GM23338 (cell line): ENCODE measurements around the gene NAA16. TPM values are rescaled to one million over a fixed set of nuclear protein-coding genes. Genes with fewer than 3 reads are reported as not detected.

Source experiments
- ATAC-seq: fragments of 200-7000 bp; cut with Tn5 transposase; 3 replicates; pipeline ENCODE4 v1.9.1; 2020
- DNase-seq: peaks from one replicate; pipeline ENCODE4 v3.0.0-alpha.2; 2015; ENCODE audit warnings: low spot score
- H2AFZ ChIP-seq: fragments of 200-600 bp; sonication (generic); 2 replicates; pipeline ENCODE4 v1.8.0; 2016; ENCODE audit warnings: antibody characterized with exemption, mild to moderate bottlenecking, moderate library complexity
- H3F3A ChIP-seq: fragments of 200-600 bp; sonication (generic); replicated peaks from 2 replicates; pipeline ENCODE4 v1.8.0; 2017; ENCODE audit warnings: antibody characterized with exemption, mixed run types, low read depth
- H3K27ac ChIP-seq: fragments of 200-600 bp; sonication (generic); 2 replicates; pipeline ENCODE4 v1.6.1; 2016; ENCODE audit warnings: low read depth
- H3K27me3 ChIP-seq: fragments of 200-600 bp; sonication (generic); 2 replicates; pipeline ENCODE4 v1.8.0; 2016; ENCODE audit warnings: mild to moderate bottlenecking, mixed run types, moderate library complexity; ENCODE audit not compliant: insufficient read depth
- H3K36me3 ChIP-seq: fragments of 200-600 bp; sonication (generic); 2 replicates; pipeline ENCODE4 v1.8.0; 2016; ENCODE audit warnings: mild to moderate bottlenecking; ENCODE audit not compliant: insufficient read depth
- H3K4me1 ChIP-seq: fragments of 200-600 bp; sonication (generic); 2 replicates; pipeline ENCODE4 v1.8.0; 2016; ENCODE audit warnings: mild to moderate bottlenecking, moderate library complexity; ENCODE audit not compliant: insufficient read depth
- H3K4me2 ChIP-seq: fragments of 200-600 bp; sonication (generic); 2 replicates; pipeline ENCODE4 v1.7.1; 2017; ENCODE audit warnings: mixed run types
- H3K4me3 ChIP-seq: fragments of 200-600 bp; sonication (generic); 2 replicates; pipeline ENCODE4 v1.6.1; 2016; ENCODE audit warnings: mixed run types
- H3K79me2 ChIP-seq: fragments of 200-600 bp; sonication (generic); replicated peaks from 2 replicates; pipeline ENCODE4 v1.8.0; 2017; ENCODE audit warnings: mild to moderate bottlenecking; ENCODE audit not compliant: insufficient read depth
- H3K9me2 ChIP-seq: fragments of 200-600 bp; sonication (generic); 2 replicates; pipeline ENCODE4 v1.8.0; 2017; ENCODE audit not compliant: insufficient read depth
- H4K20me1 ChIP-seq: fragments of 200-600 bp; sonication (generic); replicated peaks from 2 replicates; pipeline ENCODE4 v1.8.0; 2017; ENCODE audit warnings: mild to moderate bottlenecking; ENCODE audit not compliant: insufficient read depth
- H3K27ac Mint-ChIP-seq: 2 replicates; pipeline ENCODE4 v1.8.0; 2020; ENCODE audit warnings: inconsistent platforms, mild to moderate bottlenecking, moderate library complexity, mixed read lengths
- H3K27me3 Mint-ChIP-seq: 3 replicates; pipeline ENCODE4 v1.8.0; 2022; ENCODE audit warnings: low read depth, mild to moderate bottlenecking, moderate library complexity, mixed read lengths, inconsistent platforms; ENCODE audit not compliant: insufficient read depth, poor library complexity
- H3K36me3 Mint-ChIP-seq: 3 replicates; pipeline ENCODE4 v1.8.0; 2021; ENCODE audit warnings: low read depth, mild to moderate bottlenecking, inconsistent platforms, moderate library complexity, mixed read lengths
- H3K4me1 Mint-ChIP-seq: 3 replicates; pipeline ENCODE4 v1.8.0; 2020; ENCODE audit warnings: mild to moderate bottlenecking, inconsistent platforms, mixed read lengths
- H3K4me3 Mint-ChIP-seq: 3 replicates; pipeline ENCODE4 v1.8.0; 2021; ENCODE audit warnings: moderate library complexity, mild to moderate bottlenecking, inconsistent platforms, mixed read lengths
- H3K9me3 Mint-ChIP-seq: 3 replicates; pipeline ENCODE4 v1.8.0; 2020; ENCODE audit warnings: moderate library complexity, mild to moderate bottlenecking, inconsistent platforms, mixed read lengths
- JUNB ChIP-seq: IDR thresholded peaks from one replicate; pipeline ENCODE4 v1.6.1; 2016; ENCODE audit warnings: antibody characterized with exemption; ENCODE audit not compliant: unreplicated experiment
- POLR2AphosphoS5 ChIP-seq: IDR thresholded peaks from 2 replicates; pipeline ENCODE4 v1.6.1; 2016; ENCODE audit warnings: antibody characterized with exemption, low read depth
- STAT1 ChIP-seq: IDR thresholded peaks from one replicate; pipeline ENCODE4 v1.6.1; 2016; ENCODE audit warnings: antibody characterized with exemption; ENCODE audit not compliant: unreplicated experiment
- ZNF114 ChIP-seq: fragments of 250-450 bp; sonication (Bioruptor Pico); IDR thresholded peaks from 2 replicates; pipeline ENCODE4 v1.5.0; 2020; ENCODE audit warnings: mild to moderate bottlenecking, moderate library complexity
- polyA plus RNA-seq: library from polyadenylated mRNA; unstranded; fragments of >200 nt; fragmentation: Nextera tagmentation; extraction: Ambion mirVana; gene quantifications from 2 replicates; pipeline ENCODE4 v1.2.1, GENCODE V29; 2016
- total RNA-seq: library from RNA; depleted of rRNA; stranded (reverse); fragments of >200 nt; shearing (Covaris generic); gene quantifications from 2 replicates; pipeline ENCODE4 v1.2.3, GENCODE V29; 2014
- TF ChIP-seq, protein P1 (sequence below): fragments of 250-450 bp; sonication (Bioruptor Pico); IDR thresholded peaks from 2 replicates; pipeline ENCODE4 v1.5.0; 2020; ENCODE audit warnings: mild to moderate bottlenecking, moderate library complexity

The NAA16 gene
- total and polyA plus RNA-seq, 2 experiments from 2014 or later: 42.3 to 51.7 TPM

- no peak overlapping the region for H3K4me2 ChIP-seq
- H3K79me2 ChIP-seq: no peaks in the 10 kb centered on the region
- Mint-ChIP-seq H3K9me3 (peaks cover 46% of the 10 kb centered on the region), H3K36me3 (peaks cover 16% of the 10 kb centered on the region; the same call in 2 of the 3 replicates), H3K27ac (no peak overlapping the region), H3K4me1 (peaks cover 6% of the 10 kb centered on the region), H3K4me3 (no peak overlapping the region), H3K27me3 (peaks cover 1% of the 10 kb centered on the region)
- H3K9me2 ChIP-seq: peaks cover 5% of the 10 kb centered on the region; the same call in 1 of the 2 replicates
- peak overlapping the region; percentile 1; the same call in 1 of the 2 replicates for H2AFZ ChIP-seq
- no peaks in the 10 kb centered on the region for H3F3A ChIP-seq
- ATAC-seq (no peak), DNase-seq (no peak)
- TF ChIP-seq ZNF114 (CRISPR knock-in tag) (no peak), POLR2AphosphoS5 (no peak), JUNB (no peak), STAT1 (no peak)
- TF ChIP-seq, protein P1, sequence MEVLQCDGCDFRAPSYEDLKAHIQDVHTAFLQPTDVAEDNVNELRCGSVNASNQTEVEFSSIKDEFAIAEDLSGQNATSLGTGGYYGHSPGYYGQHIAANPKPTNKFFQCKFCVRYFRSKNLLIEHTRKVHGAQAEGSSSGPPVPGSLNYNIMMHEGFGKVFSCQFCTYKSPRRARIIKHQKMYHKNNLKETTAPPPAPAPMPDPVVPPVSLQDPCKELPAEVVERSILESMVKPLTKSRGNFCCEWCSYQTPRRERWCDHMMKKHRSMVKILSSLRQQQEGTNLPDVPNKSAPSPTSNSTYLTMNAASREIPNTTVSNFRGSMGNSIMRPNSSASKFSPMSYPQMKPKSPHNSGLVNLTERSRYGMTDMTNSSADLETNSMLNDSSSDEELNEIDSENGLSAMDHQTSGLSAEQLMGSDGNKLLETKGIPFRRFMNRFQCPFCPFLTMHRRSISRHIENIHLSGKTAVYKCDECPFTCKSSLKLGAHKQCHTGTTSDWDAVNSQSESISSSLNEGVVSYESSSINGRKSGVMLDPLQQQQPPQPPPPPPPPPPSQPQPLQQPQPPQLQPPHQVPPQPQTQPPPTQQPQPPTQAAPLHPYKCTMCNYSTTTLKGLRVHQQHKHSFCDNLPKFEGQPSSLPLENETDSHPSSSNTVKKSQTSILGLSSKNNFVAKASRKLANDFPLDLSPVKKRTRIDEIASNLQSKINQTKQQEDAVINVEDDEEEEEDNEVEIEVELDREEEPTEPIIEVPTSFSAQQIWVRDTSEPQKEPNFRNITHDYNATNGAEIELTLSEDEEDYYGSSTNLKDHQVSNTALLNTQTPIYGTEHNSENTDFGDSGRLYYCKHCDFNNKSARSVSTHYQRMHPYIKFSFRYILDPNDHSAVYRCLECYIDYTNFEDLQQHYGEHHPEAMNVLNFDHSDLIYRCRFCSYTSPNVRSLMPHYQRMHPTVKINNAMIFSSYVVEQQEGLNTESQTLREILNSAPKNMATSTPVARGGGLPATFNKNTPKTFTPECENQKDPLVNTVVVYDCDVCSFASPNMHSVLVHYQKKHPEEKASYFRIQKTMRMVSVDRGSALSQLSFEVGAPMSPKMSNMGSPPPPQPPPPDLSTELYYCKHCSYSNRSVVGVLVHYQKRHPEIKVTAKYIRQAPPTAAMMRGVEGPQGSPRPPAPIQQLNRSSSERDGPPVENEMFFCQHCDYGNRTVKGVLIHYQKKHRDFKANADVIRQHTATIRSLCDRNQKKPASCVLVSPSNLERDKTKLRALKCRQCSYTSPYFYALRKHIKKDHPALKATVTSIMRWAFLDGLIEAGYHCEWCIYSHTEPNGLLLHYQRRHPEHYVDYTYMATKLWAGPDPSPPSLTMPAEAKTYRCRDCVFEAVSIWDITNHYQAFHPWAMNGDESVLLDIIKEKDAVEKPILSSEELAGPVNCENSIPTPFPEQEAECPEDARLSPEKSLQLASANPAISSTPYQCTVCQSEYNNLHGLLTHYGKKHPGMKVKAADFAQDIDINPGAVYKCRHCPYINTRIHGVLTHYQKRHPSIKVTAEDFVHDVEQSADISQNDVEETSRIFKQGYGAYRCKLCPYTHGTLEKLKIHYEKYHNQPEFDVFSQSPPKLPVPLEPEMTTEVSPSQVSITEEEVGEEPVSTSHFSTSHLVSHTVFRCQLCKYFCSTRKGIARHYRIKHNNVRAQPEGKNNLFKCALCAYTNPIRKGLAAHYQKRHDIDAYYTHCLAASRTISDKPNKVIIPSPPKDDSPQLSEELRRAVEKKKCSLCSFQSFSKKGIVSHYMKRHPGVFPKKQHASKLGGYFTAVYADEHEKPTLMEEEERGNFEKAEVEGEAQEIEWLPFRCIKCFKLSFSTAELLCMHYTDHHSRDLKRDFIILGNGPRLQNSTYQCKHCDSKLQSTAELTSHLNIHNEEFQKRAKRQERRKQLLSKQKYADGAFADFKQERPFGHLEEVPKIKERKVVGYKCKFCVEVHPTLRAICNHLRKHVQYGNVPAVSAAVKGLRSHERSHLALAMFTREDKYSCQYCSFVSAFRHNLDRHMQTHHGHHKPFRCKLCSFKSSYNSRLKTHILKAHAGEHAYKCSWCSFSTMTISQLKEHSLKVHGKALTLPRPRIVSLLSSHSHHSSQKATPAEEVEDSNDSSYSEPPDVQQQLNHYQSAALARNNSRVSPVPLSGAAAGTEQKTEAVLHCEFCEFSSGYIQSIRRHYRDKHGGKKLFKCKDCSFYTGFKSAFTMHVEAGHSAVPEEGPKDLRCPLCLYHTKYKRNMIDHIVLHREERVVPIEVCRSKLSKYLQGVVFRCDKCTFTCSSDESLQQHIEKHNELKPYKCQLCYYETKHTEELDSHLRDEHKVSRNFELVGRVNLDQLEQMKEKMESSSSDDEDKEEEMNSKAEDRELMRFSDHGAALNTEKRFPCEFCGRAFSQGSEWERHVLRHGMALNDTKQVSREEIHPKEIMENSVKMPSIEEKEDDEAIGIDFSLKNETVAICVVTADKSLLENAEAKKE (CRISPR knock-in tag): no peak
- H3K4me3 ChIP-seq: no peak overlapping the region
- no peaks in the 10 kb centered on the region for H3K27me3 ChIP-seq
- no peaks in the 10 kb centered on the region for H4K20me1 ChIP-seq
- peaks cover 6% of the 10 kb centered on the region; the same call in 1 of the 2 replicates for H3K4me1 ChIP-seq
- H3K36me3 ChIP-seq: peaks cover 7% of the 10 kb centered on the region
- H3K27ac ChIP-seq: no peak overlapping the region
These were observed 39.4 kb upstream of the NAA16 start for GRCh38 chr13:41271456-41272285.
